ENCODE measurements around the gene SPATA32.

DNA sequence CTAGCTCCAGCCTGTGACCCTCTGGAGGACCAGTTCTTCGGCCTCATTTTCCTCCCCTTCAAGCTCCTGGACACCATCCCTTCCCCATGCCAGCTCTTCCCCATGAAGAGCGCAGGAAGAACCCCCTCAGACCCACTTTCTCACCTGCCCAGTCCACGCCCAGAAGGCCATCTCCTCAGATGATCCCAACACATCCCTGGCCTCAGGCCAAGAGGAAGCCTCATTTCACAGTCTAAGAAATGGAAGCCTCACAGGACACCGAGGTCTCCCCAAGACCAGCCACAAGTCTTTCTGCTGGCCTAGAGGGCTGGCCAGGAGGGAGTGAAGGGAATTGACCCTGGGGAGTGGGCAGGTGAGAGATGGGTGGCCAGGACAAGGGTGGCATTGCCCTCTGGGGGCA is 8.0 kb downstream of the SPATA32 start:
- TF ChIP-seq ZNF70 (CRISPR knock-in tag; IDR thresholded peaks at IDR 0.05) = no peak
- no peak for TF ChIP-seq TCF4 (CRISPR knock-in tag; IDR thresholded peaks at IDR 0.05; ENCODE audit: borderline replicate concordance)
- TF ChIP-seq CSDC2 (CRISPR knock-in tag; IDR thresholded peaks at IDR 0.05) = no peak
- TF ChIP-seq, protein P1, sequence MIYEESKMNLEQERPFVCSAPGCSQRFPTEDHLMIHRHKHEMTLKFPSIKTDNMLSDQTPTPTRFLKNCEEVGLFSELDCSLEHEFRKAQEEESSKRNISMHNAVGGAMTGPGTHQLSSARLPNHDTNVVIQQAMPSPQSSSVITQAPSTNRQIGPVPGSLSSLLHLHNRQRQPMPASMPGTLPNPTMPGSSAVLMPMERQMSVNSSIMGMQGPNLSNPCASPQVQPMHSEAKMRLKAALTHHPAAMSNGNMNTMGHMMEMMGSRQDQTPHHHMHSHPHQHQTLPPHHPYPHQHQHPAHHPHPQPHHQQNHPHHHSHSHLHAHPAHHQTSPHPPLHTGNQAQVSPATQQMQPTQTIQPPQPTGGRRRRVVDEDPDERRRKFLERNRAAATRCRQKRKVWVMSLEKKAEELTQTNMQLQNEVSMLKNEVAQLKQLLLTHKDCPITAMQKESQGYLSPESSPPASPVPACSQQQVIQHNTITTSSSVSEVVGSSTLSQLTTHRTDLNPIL (CRISPR knock-in tag; IDR thresholded peaks at IDR 0.05; ENCODE audit: low read depth) = no peak

Data from SK-N-SH treated with all-trans-retinoic acid at 6 μM for 48 hours (cell line).